ENCODE measurements around the gene RAET1G.

GRCh38 chr6:149905371-149905910 lies 17.5 kb downstream of the RAET1G start:
- TF ChIP-seq CTCF (IDR thresholded peaks at IDR 0.05) (no peak), POLR2AphosphoS5 (IDR thresholded peaks at IDR 0.05; ENCODE audit: insufficient read depth in 1 of 2, low read depth in 1 of 2) (no peak), POLR2A (IDR thresholded peaks at IDR 0.05) (no peak)
